ENCODE data around the gene TUBGCP2. TPM values are rescaled to one million over a fixed set of nuclear protein-coding genes. Genes with fewer than 3 reads are reported as not detected.
"Not testable (repeated sequence)": the region's sequence is repeated elsewhere in the genome, so short reads cannot be mapped to it uniquely, and the experiment has no call there.

Gene TUBGCP2
- total RNA-seq, 3 donors from 2014 or later (not counting 1 experiment from before 2014, with no cell fraction given) = 74.3 to 81.8 (median 78.7) TPM

- no peak overlapping the region for H3K4me3 Mint-ChIP-seq
- no peaks in the 10 kb centered on the region for H3K36me3 Mint-ChIP-seq
- no peaks in the 10 kb centered on the region for H3K9me3 Mint-ChIP-seq
- no peak overlapping the region for H3K27ac Mint-ChIP-seq
- no peaks in the 10 kb centered on the region for H3K27me3 Mint-ChIP-seq (ENCODE audit: low read depth in 2 of 2)
- Histone ChIP-seq H3K4me1 (ENCODE audit: control insufficient read depth, insufficient read depth, low read length) (peaks cover 31% of the 10 kb centered on the region), H3K27ac (ENCODE audit: low read length) (no peak overlapping the region), H3K36me3 (ENCODE audit: control insufficient read depth, insufficient read depth, low read length) (peaks cover 79% of the 10 kb centered on the region), H3K9me3 (ENCODE audit: control insufficient read depth, insufficient read depth, low read length) (no peaks in the 10 kb centered on the region), H3K4me3 (ENCODE audit: low read length) (no peak overlapping the region), H3K27me3 (ENCODE audit: control insufficient read depth, insufficient read depth, low read length) (no peaks in the 10 kb centered on the region)
- no peak for DNase-seq
- TF ChIP-seq CTCF (IDR thresholded peaks at IDR 0.05) = no peak
- peaks cover 0 to 28% of the 10 kb centered on the region in 2 donors for H3K4me1 Mint-ChIP-seq
- intact Hi-C loops (cut with micrococcal nuclease) = no loop called here
- no peak for ATAC-seq
- 94% methylated on average over 22 of the region's 22 CpGs for WGBS (ENCODE audit: insufficient coverage)
Measured at GRCh38 chr10:133267829-133268228, 40.8 kb downstream of the TUBGCP2 start.

- H3K9me3 ChIP-seq (ENCODE audit: control insufficient read depth, insufficient read depth, low read length) = no peaks in the 10 kb centered on the region
- Mint-ChIP-seq H3K27ac (no peak overlapping the region), H3K9me3 (no peaks in the 10 kb centered on the region), H3K4me1 (peaks cover 0 to 34% of the 10 kb centered on the region in 2 donors), H3K27me3 (ENCODE audit: low read depth in 2 of 2) (no peaks in the 10 kb centered on the region), H3K4me3 (no peak overlapping the region), H3K36me3 (no peaks in the 10 kb centered on the region)
- H3K27ac ChIP-seq (ENCODE audit: low read length) = no peak overlapping the region
- H3K36me3 ChIP-seq (ENCODE audit: control insufficient read depth, insufficient read depth, low read length) = peaks cover 79% of the 10 kb centered on the region
- WGBS (ENCODE audit: insufficient coverage) = 94% methylated on average over 14 of the region's 14 CpGs
- H3K27me3 ChIP-seq (ENCODE audit: control insufficient read depth, insufficient read depth, low read length) = no peaks in the 10 kb centered on the region
- peaks cover 35% of the 10 kb centered on the region for H3K4me1 ChIP-seq (ENCODE audit: control insufficient read depth, insufficient read depth, low read length)
- intact Hi-C loops (cut with micrococcal nuclease) = no loop called here
- no peak overlapping the region for H3K4me3 ChIP-seq (ENCODE audit: low read length)
- ATAC-seq = no peak
- no peak for DNase-seq
- TF ChIP-seq CTCF (IDR thresholded peaks at IDR 0.05) = no peak
Measured at GRCh38 chr10:133267293-133267692, 41.4 kb downstream of the TUBGCP2 start.

GRCh38 chr10:133266056-133266795 is 42.4 kb downstream of the TUBGCP2 start:
- Mint-ChIP-seq H3K4me1 (peaks cover 0 to 39% of the 10 kb centered on the region in 2 donors), H3K36me3 (no peaks in the 10 kb centered on the region), H3K27me3 (ENCODE audit: low read depth in 2 of 2) (no peaks in the 10 kb centered on the region), H3K27ac (peak overlapping the region in 1 of 2 donors; percentile 41), H3K4me3 (no peak overlapping the region), H3K9me3 (no peaks in the 10 kb centered on the region)
- intact Hi-C loops (cut with micrococcal nuclease) = no loop called here
- ATAC-seq = no peak
- H3K27me3 ChIP-seq (ENCODE audit: control insufficient read depth, insufficient read depth, low read length) = no peaks in the 10 kb centered on the region
- DNase-seq = no peak
- no peak for TF ChIP-seq CTCF (IDR thresholded peaks at IDR 0.05)
- no peak overlapping the region for H3K27ac ChIP-seq (ENCODE audit: low read length)
- no peaks in the 10 kb centered on the region for H3K9me3 ChIP-seq (ENCODE audit: control insufficient read depth, insufficient read depth, low read length)
- no peak overlapping the region for H3K4me3 ChIP-seq (ENCODE audit: low read length)
- H3K4me1 ChIP-seq (ENCODE audit: control insufficient read depth, insufficient read depth, low read length) = peaks cover 42% of the 10 kb centered on the region
- peaks cover 69% of the 10 kb centered on the region for H3K36me3 ChIP-seq (ENCODE audit: control insufficient read depth, insufficient read depth, low read length)
- 95% methylated on average over 21 of the region's 21 CpGs for WGBS (ENCODE audit: insufficient coverage)

- H3K36me3 ChIP-seq (ENCODE audit: control insufficient read depth, insufficient read depth, low read length) = peaks cover 57% of the 10 kb centered on the region
- H3K27ac Mint-ChIP-seq = peak overlapping the region in 1 of 2 donors; percentile 41
Measured at GRCh38 chr10:133265052-133265451, 43.6 kb downstream of the TUBGCP2 start.

More at GRCh38 chr10:133265052-133265451, 43.6 kb downstream of the TUBGCP2 start:
- DNase-seq; H3K9me3 ChIP-seq (ENCODE audit: control insufficient read depth, insufficient read depth, low read length); ATAC-seq; H3K27ac ChIP-seq (ENCODE audit: low read length); H3K4me3 ChIP-seq (ENCODE audit: low read length); H3K36me3 Mint-ChIP-seq; H3K27me3 ChIP-seq (ENCODE audit: control insufficient read depth, insufficient read depth, low read length); intact Hi-C loops (cut with micrococcal nuclease); H3K9me3 Mint-ChIP-seq; H3K27me3 Mint-ChIP-seq (ENCODE audit: low read depth in 2 of 2): not testable (repeated sequence)
- peaks cover 53% of the 10 kb centered on the region for H3K4me1 ChIP-seq (ENCODE audit: control insufficient read depth, insufficient read depth, low read length)
- Mint-ChIP-seq H3K4me1 (peaks cover 4 to 50% of the 10 kb centered on the region in 2 donors), H3K4me3 (peak overlapping the region; percentile 69)
- WGBS (ENCODE audit: insufficient coverage) = 68% methylated on average over 10 of the region's 10 CpGs
